HepG2 (cell line): ENCODE data around the gene INF2. TPM values are rescaled to one million over a fixed set of nuclear protein-coding genes. Genes with fewer than 3 reads are reported as not detected.

Experiments used
- CCDC6 ChIP-seq: sonication (generic); formaldehyde crosslinking; IDR thresholded peaks from 2 replicates; pipeline ENCODE4 v1.8.1; 2022; ENCODE audit warnings: mild to moderate bottlenecking, missing genetic modification reagents, moderate library complexity
- KLF16 ChIP-seq, 2 experiments: sonication (generic) in 1 of 2; formaldehyde crosslinking in 1 of 2; IDR thresholded peaks; 2 replicates each; pipeline versions ENCODE4 v1.6.1 to v1.8.0; 2016 to 2023; ENCODE audit warnings: missing genetic modification reagents in 2 of 2, missing compliant biosample characterization in 1 of 2
- REL ChIP-seq: sonication (generic); formaldehyde crosslinking; conservative IDR thresholded peaks from 2 replicates; pipeline ENCODE4 v1.8.0; 2022; ENCODE audit warnings: mild to moderate bottlenecking, missing genetic modification reagents, moderate library complexity
- TBL1XR1 ChIP-seq: fragments of 150-350 bp; IDR thresholded peaks from 2 replicates; pipeline ENCODE4 v1.6.1; 2014; ENCODE audit warnings: borderline replicate concordance, low read length; ENCODE audit not compliant: partially characterized antibody
- ZFP62 ChIP-seq: sonication (generic); formaldehyde crosslinking; IDR thresholded peaks from 2 replicates; pipeline ENCODE4 v1.4.0; 2020; ENCODE audit warnings: missing genetic modification reagents
- ZNF281 ChIP-seq: sonication (generic); formaldehyde crosslinking; IDR thresholded peaks from 2 replicates; pipeline ENCODE4 v1.4.0; 2020; ENCODE audit warnings: missing genetic modification reagents, borderline replicate concordance
- ZNF335 ChIP-seq: sonication (generic); formaldehyde crosslinking; IDR thresholded peaks from 2 replicates; pipeline ENCODE4 v1.4.0; 2020; ENCODE audit warnings: missing genetic modification reagents
- ZNF501 ChIP-seq: sonication (generic); formaldehyde crosslinking; IDR thresholded peaks from 2 replicates; pipeline ENCODE4 v1.5.1; 2020; ENCODE audit warnings: mild to moderate bottlenecking, moderate library complexity, missing genetic modification reagents
- ZSCAN21 ChIP-seq: sonication (generic); formaldehyde crosslinking; IDR thresholded peaks from 2 replicates; pipeline ENCODE4 v1.8.0; 2022; ENCODE audit warnings: mild to moderate bottlenecking, missing genetic modification reagents, moderate library complexity, borderline replicate concordance
- polyA plus RNA-seq, 8 experiments: library from polyadenylated mRNA; depleted of rRNA in 3 of 8; stranded (reverse) in 7 of 8; unstranded in 1 of 8; fragments of >200 nt; fragmentation: Illumina TruSeq in 4 of 8; extraction: Trizol in 4 of 8; gene quantifications; 2 replicates each; pipeline versions ENCODE4 v1.2.1 to v1.2.3, GENCODE V29; 2011 to 2016; ENCODE audit warnings: low read depth in 4 of 8, missing spikeins in 1 of 8, mixed read lengths in 1 of 8; ENCODE audit not compliant: insufficient read depth in 1 of 8
- total RNA-seq, 5 experiments: library from RNA; depleted of rRNA; stranded (reverse); fragments of >200 nt; fragmentation: Illumina TruSeq; extraction: Trizol; gene quantifications; 2 replicates each; pipeline ENCODE4 v1.2.3, GENCODE V29; 2016; ENCODE audit warnings: low read depth in 1 of 5
- TF ChIP-seq, protein P1 (sequence below): sonication (generic); formaldehyde crosslinking; IDR thresholded peaks from 2 replicates; pipeline ENCODE4 v1.4.0; 2020; ENCODE audit warnings: mild to moderate bottlenecking, missing genetic modification reagents
- TF ChIP-seq, protein P2 (sequence below): sonication (generic); formaldehyde crosslinking; IDR thresholded peaks from 2 replicates; pipeline ENCODE4 v1.4.0; 2020; ENCODE audit warnings: missing genetic modification reagents, borderline replicate concordance
- TF ChIP-seq, protein P3 (sequence below): fragments of 450-650 bp; IDR thresholded peaks from 2 replicates; pipeline ENCODE4 v1.6.1; 2017
- TF ChIP-seq, protein P4 (sequence below): sonication (generic); formaldehyde crosslinking; IDR thresholded peaks from 2 replicates; pipeline ENCODE4 v1.5.1; 2020; ENCODE audit warnings: missing genetic modification reagents, mild to moderate bottlenecking, borderline replicate concordance

Gene INF2
- total and polyA plus RNA-seq, 2 of the 13 experiments (the other 11 are each of a cell fraction or from before 2014, with no cell fraction given) = 16.4 to 26.4 TPM

DNA sequence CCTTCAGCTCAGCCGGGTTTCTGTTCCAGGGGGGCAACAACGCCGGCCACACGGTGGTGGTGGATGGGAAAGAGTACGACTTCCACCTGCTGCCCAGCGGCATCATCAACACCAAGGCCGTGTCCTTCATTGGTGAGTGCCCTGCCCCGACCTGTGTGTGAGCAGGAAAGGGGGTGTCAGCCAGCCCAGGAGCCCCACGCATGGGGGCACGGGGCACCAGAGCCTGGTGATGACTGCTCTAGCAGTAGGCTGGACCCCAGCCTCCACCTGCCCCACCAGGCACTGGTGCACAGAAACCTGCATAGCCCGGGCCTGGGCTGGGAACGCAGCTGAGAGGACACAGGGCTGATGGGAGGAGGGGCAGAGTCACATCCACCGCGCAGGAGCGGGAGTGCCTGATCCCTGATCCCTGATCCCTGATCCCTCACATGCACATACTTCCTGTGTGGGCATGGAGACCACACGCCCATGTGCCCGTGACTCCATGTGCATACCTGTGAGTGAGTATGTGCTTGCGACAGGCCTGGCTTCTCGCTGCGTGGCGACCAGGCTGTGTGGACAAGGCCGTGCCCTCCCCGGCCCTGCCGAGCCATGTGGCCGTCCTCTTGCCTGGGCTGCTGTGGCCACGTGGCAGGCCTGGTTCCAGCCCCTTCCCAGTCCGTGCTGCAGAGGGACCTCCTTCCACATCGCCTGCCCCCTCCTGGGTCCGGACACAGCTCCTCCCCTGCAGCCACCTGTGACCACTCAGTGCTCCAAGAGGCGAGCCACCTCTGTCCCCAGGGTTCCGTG, 45.8 kb downstream of the INF2 start (continued):
- TF ChIP-seq, protein P1, sequence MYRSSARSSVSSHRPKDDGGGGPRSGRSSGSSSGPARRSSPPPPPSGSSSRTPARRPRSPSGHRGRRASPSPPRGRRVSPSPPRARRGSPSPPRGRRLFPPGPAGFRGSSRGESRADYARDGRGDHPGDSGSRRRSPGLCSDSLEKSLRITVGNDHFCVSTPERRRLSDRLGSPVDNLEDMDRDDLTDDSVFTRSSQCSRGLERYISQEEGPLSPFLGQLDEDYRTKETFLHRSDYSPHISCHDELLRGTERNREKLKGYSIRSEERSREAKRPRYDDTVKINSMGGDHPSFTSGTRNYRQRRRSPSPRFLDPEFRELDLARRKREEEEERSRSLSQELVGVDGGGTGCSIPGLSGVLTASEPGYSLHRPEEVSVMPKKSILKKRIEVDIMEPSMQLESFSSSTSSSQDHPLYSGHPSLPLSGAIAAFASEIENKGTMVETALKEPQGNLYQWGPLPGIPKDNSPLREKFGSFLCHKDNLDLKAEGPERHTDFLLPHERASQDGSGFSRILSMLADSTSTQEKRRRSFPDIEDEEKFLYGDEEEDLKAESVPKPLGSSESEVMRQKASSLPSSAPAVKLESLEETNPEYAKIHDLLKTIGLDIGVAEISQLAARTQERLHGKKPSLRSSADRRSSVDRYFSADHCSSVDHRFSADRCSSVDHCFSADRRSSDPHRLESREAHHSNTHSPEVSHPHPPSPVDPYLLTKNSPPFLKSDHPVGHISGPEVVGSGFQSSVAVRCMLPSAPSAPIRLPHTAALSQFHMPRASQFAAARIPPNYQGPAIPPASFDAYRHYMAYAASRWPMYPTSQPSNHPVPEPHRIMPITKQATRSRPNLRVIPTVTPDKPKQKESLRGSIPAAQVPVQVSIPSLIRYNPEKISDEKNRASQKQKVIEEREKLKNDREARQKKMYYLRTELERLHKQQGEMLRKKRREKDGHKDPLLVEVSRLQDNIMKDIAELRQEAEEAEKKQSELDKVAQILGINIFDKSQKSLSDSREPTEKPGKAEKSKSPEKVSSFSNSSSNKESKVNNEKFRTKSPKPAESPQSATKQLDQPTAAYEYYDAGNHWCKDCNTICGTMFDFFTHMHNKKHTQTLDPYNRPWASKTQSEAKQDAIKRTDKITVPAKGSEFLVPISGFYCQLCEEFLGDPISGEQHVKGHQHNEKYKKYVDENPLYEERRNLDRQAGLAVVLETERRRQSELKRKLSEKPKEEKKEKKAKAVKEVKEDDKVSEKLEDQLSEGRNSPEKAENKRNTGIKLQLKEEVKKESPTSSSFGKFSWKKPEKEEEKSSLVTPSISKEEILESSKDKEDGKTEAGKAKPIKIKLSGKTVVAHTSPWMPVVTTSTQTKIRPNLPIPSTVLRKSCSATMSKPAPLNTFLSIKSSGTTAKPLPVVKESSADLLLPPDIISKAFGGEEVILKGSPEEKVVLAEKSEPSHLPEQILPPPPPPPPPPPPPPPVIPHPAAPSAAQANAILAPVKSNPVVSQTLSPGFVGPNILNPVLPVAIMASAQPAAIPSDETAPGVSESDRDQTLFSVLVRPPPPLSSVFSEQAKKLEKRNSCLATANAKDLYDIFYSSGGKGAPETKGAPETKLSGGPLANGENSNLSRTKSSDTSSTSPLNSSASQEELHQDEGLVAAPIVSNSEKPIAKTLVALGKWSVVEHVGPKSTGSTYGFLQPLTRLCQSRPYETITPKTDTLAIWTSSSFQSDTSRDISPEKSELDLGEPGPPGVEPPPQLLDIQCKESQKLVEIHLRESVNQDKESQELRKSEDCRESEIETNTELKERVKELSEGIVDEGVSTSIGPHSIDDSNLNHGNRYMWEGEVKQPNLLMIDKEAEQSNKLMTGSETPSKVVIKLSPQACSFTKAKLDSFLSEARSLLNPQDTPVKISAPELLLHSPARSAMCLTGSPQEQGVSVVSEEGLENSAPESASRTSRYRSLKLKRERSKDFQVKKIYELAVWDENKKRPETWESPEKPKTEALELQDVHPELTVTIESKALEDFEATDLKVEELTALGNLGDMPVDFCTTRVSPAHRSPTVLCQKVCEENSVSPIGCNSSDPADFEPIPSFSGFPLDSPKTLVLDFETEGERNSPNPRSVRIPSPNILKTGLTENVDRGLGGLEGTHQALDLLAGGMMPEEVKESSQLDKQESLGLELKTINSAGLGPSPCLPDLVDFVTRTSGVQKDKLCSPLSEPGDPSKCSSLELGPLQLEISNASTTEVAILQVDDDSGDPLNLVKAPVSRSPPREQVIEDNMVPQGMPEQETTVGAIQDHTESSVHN (CRISPR knock-in tag) = peak; percentile 96
- TF ChIP-seq ZNF281 (CRISPR knock-in tag) = peak; percentile 68; the same call in 1 of the 2 replicates
- TF ChIP-seq, protein P2, sequence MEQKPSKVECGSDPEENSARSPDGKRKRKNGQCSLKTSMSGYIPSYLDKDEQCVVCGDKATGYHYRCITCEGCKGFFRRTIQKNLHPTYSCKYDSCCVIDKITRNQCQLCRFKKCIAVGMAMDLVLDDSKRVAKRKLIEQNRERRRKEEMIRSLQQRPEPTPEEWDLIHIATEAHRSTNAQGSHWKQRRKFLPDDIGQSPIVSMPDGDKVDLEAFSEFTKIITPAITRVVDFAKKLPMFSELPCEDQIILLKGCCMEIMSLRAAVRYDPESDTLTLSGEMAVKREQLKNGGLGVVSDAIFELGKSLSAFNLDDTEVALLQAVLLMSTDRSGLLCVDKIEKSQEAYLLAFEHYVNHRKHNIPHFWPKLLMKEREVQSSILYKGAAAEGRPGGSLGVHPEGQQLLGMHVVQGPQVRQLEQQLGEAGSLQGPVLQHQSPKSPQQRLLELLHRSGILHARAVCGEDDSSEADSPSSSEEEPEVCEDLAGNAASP (CRISPR knock-in tag) = no peak
- TF ChIP-seq, protein P3, sequence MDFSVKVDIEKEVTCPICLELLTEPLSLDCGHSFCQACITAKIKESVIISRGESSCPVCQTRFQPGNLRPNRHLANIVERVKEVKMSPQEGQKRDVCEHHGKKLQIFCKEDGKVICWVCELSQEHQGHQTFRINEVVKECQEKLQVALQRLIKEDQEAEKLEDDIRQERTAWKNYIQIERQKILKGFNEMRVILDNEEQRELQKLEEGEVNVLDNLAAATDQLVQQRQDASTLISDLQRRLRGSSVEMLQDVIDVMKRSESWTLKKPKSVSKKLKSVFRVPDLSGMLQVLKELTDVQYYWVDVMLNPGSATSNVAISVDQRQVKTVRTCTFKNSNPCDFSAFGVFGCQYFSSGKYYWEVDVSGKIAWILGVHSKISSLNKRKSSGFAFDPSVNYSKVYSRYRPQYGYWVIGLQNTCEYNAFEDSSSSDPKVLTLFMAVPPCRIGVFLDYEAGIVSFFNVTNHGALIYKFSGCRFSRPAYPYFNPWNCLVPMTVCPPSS = no peak
- no peak; the same call in 1 of the 2 replicates for TF ChIP-seq REL
- TF ChIP-seq ZNF501 (CRISPR knock-in tag) = no peak
- no peak for TF ChIP-seq ZFP62
- no peak for TF ChIP-seq ZNF335
- no peak for TF ChIP-seq TBL1XR1
- TF ChIP-seq, protein P4, sequence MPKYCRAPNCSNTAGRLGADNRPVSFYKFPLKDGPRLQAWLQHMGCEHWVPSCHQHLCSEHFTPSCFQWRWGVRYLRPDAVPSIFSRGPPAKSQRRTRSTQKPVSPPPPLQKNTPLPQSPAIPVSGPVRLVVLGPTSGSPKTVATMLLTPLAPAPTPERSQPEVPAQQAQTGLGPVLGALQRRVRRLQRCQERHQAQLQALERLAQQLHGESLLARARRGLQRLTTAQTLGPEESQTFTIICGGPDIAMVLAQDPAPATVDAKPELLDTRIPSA = 0 out of 2 replicates have a peak, but pooled peaks have one; percentile 66
- TF ChIP-seq KLF16 (CRISPR knock-in tag; IDR thresholded peaks at IDR 0.05) = peak; percentile 55 to 87; a peak in 1 of 4 replicates
- TF ChIP-seq ZSCAN21 (CRISPR knock-in tag) = peak; percentile 99
- TF ChIP-seq CCDC6 (CRISPR knock-in tag) = no peak; the same call in 1 of the 2 replicates
